ENCODE data around the gene ZNF70. TPM values are rescaled to one million over a fixed set of nuclear protein-coding genes. Genes with fewer than 3 reads are reported as not detected.

Gene ZNF70
- total and polyA plus RNA-seq, 10 of the 15 experiments (the other 5 are each of a cell fraction or from before 2014, with no cell fraction given) = 0.15 to 2.3 (median 0.85) TPM

- no peak for TF ChIP-seq NKRF (conservative IDR thresholded peaks at IDR 0.05)
- TF ChIP-seq SMARCA5 (IDR thresholded peaks at IDR 0.05) = no peak
- peak; percentile 43; the same call in 1 of the 3 replicates for TF ChIP-seq POU2F2 (IDR thresholded peaks at IDR 0.05; ENCODE audit: borderline replicate concordance, low read depth, low read length)
- no peak for TF ChIP-seq NR2C2 (IDR thresholded peaks at IDR 0.05; ENCODE audit: borderline replicate concordance, control insufficient read depth, insufficient read length, low read depth)
Observed at GRCh38 chr22:23754220-23754919, 3.5 kb upstream of the ZNF70 start, which contains the start of gene VPREB3 (continued).

- CTCF ChIA-PET = interaction anchor here (1.3 kb wide), 1 partner anchor 14 kb away, joined by 7 read pairs; the partner anchor contains the start of gene CHCHD10
- peak; percentile 7 for FAIRE-seq
- Histone ChIP-seq H3K79me2 (ENCODE audit: control insufficient read depth, insufficient read depth, low read length) (no peaks in the 10 kb centered on the region), H3K4me1 (ENCODE audit: control insufficient read depth, insufficient read depth, low read length) (peaks cover 30% of the 10 kb centered on the region), H4K20me1 (ENCODE audit: control insufficient read depth, insufficient read depth) (no peaks in the 10 kb centered on the region), H3K27ac (ENCODE audit: control insufficient read depth, insufficient read depth) (peak overlapping the region; percentile 33; the same call in 1 of the 2 replicates), H3K4me3 (peak overlapping the region; percentile 53; the same call in 1 of the 2 replicates), H3K9ac (ENCODE audit: control insufficient read depth, insufficient read depth, low read length) (no peak overlapping the region), H3K36me3 (ENCODE audit: control insufficient read depth in 2 of 2, insufficient read depth in 2 of 2, low read length in 1 of 2) (no peaks in the 10 kb centered on the region), H3K4me2 (ENCODE audit: control insufficient read depth, insufficient read depth) (peak overlapping the region; percentile 99), H3K27me3 (replicated peaks in 1 of 2; ENCODE audit: control insufficient read depth in 2 of 2, insufficient read depth in 2 of 2, low read length in 1 of 2) (no peaks in the 10 kb centered on the region), H2AFZ (ENCODE audit: control insufficient read depth, low read depth, low read length) (peak overlapping the region; percentile 69; the same call in 1 of the 2 replicates), H3K9me3 (replicated peaks; ENCODE audit: control insufficient read depth, insufficient read depth, low read length) (no peaks in the 10 kb centered on the region)
- TF ChIP-seq EP300 (IDR thresholded peaks at IDR 0.05; ENCODE audit: borderline replicate concordance in 1 of 2, control insufficient read depth in 1 of 2, low read depth in 2 of 2, low read length in 2 of 2) = no peak
- TF ChIP-seq EGR1 (IDR thresholded peaks at IDR 0.05; ENCODE audit: borderline replicate concordance in 1 of 2, low read depth in 2 of 2, low read length in 2 of 2) = peak in 1 of 2 experiments; percentile 28; a peak in 1 of 3 replicates
- no peak for TF ChIP-seq CREM (IDR thresholded peaks at IDR 0.05; ENCODE audit: low read depth)
- ATAC-seq = no peak
- RAD21 ChIA-PET (ENCODE audit: unreplicated experiment) = interaction anchor here (0.6 kb wide), 1 partner anchor 12 kb away, joined by 3 read pairs; no protein-coding TSS in a partner anchor
- in situ Hi-C loops (cut with MboI) = no loop called here
- SMC1A ChIA-PET (ENCODE audit: uncharacterized antibody, unreplicated experiment) = interaction anchor here (1.2 to 1.9 kb wide), 2 partner anchors 10 to 25 kb away, joined by 3 to 8 read pairs; partner anchors contain the start of gene C22orf15
- intact Hi-C loops (cut with micrococcal nuclease; ENCODE audit: unreplicated experiment) = no loop called here
- WGBS (ENCODE audit: insufficient coverage, insufficient replicate concordance, low lambda C conversion rate, missing lambda C conversion rate) = 47% methylated on average over 2 of the region's 2 CpGs
- POLR2A ChIA-PET = interaction anchor here (1.1 to 1.3 kb wide), 2 partner anchors 10 to 36 kb away, joined by 3 to 5 read pairs; partner anchors contain the start of gene C22orf15
- no peak for DNase-seq (ENCODE audit: low read depth, low spot score)
- BruUV-seq (replicated peaks) = no TSS peak
Observed at GRCh38 chr22:23753385-23753784, 2.5 kb upstream of the ZNF70 start.
